HG03039 (cell line): ENCODE data around the gene ATG101.

ENCODE experiments used
- ATAC-seq: cut with Tn5 transposase; IDR thresholded peaks from one replicate; pipeline ENCODE4 v1.9.1; 2021; ENCODE audit warnings: mild to moderate bottlenecking, moderate library complexity; ENCODE audit not compliant: unreplicated experiment

The ATG101 gene

GRCh38 chr12:52069327-52070184 is at the start of gene ATG101:
Gene ATG101 (plus strand): TSS chr12:52069978. CDS start chr12:52073651, 3,673 bp downstream.
- peak; percentile 94 for ATAC-seq

GRCh38 chr12:52020539-52021336 is 49.0 kb upstream of the ATG101 start:
- no peak for ATAC-seq

GRCh38 chr12:52022841-52023181 is 47.0 kb upstream of the ATG101 start:
- no peak for ATAC-seq

GRCh38 chr12:52023182-52023975 is 46.4 kb upstream of the ATG101 start:
- peak; percentile 44 for ATAC-seq

GRCh38 chr12:52023976-52024688 is 45.6 kb upstream of the ATG101 start:
- ATAC-seq = no peak

- no peak for ATAC-seq
Measured at GRCh38 chr12:52024845-52025230, 44.9 kb upstream of the ATG101 start.

GRCh38 chr12:52026263-52026662 is 43.5 kb upstream of the ATG101 start:
- no peak for ATAC-seq

GRCh38 chr12:52027085-52027843 is 42.5 kb upstream of the ATG101 start:
- no peak for ATAC-seq

- ATAC-seq = no peak
Measured at GRCh38 chr12:52029685-52030084, 40.1 kb upstream of the ATG101 start.

- ATAC-seq = no peak
Measured at GRCh38 chr12:52032446-52032803, 37.4 kb upstream of the ATG101 start.

- ATAC-seq = peak; percentile 90
Measured at GRCh38 chr12:52032804-52033445, 36.9 kb upstream of the ATG101 start.

GRCh38 chr12:52033446-52034140 is 36.2 kb upstream of the ATG101 start:
- ATAC-seq = no peak

- no peak for ATAC-seq
Measured at GRCh38 chr12:52035190-52035589, 34.6 kb upstream of the ATG101 start.

- no peak for ATAC-seq
Measured at GRCh38 chr12:52035926-52036325, 33.9 kb upstream of the ATG101 start.

GRCh38 chr12:52036587-52037171 is 33.1 kb upstream of the ATG101 start:
- peak; percentile 40 for ATAC-seq

GRCh38 chr12:52037248-52037861 is 32.4 kb upstream of the ATG101 start:
- ATAC-seq = no peak

GRCh38 chr12:52038447-52038846 is 31.3 kb upstream of the ATG101 start:
- no peak for ATAC-seq

GRCh38 chr12:52041035-52041434 is 28.7 kb upstream of the ATG101 start:
- ATAC-seq = no peak
